Measurements from ENCODE around the gene SFTPB. TPM values are rescaled to one million over a fixed set of nuclear protein-coding genes. Genes with fewer than 3 reads are reported as not detected.

Gene SFTPB
- total RNA-seq: not detected in 2 replicates

DNA sequence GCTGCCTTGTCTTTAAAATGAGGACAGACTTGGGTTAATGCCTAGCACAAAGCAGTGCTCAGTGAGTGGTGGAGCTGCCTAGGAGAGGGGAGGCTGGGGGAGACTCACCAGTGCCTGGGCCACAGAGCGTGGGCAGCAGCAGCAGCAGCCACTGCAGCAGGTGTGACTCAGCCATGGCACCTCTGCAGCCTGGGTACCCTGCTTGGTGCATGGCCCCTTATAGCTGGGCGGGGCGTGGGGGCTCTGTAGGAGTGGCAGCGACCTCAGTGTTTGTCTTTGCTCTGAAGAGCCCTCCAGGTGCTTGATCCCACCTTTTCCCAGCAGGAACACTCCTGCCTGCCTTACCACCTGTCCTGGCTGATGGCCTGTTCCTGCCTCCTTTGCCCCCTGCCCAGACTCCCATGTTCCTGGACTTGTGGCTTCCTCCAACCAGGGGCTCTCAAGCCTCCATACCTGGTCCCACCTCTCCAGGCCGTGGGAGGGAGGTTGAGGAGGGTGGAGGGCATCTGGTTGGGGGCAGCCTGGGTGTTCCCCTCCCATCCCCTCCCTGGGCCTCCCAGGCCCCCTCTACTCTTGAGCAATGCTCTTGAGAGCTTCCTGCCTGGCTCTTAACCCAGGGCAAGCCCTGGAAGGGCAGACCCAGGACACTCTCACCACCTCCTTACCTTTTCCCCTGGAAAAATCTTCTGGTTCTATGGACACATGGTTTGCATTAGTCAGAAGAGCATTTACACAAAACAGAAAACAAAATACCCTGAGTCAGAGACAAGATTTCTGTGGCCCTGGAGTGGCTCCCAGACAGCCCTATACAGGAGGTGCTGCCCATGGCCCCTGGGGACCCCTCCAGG is at the start of gene SFTPB:
TSS of gene SFTPB (minus strand) at position 191 of the 848 bp plus-strand sequence. CDS start at position 175, 16 bp downstream.

GRCh38 chr2:85694052-85695025 is 26.3 kb upstream of the SFTPB start, which contains the start of gene GNLY:
Gene GNLY (plus strand): TSS chr2:85694358. CDS start chr2:85694419, 61 bp downstream.

GRCh38 chr2:85611705-85612587 is 56.1 kb downstream of the SFTPB start, which contains the start of gene C2orf68:
Gene C2orf68 (minus strand): TSS chr2:85612066. CDS start chr2:85611984, 82 bp downstream.

Other genes with a start within 250 kb of the SFTPB start
- not detected in 2 replicates for gene SH2D6, start 249.5 kb downstream of the SFTPB start, total RNA-seq
- gene MAT2A, start 129.0 kb downstream of the SFTPB start, total RNA-seq: 105 and 115 TPM in 2 replicates
- 49.0 and 62.2 TPM in 2 replicates for gene GGCX, start 106.7 kb downstream of the SFTPB start, total RNA-seq
- 8.3 TPM in 1 of 2 replicates, not detected in the other for gene VAMP8, start 90.6 kb downstream of the SFTPB start, total RNA-seq
- 53.7 and 63.0 TPM in 2 replicates for gene VAMP5, start 83.8 kb downstream of the SFTPB start, total RNA-seq
- gene RNF181, start 72.5 kb downstream of the SFTPB start, total RNA-seq: 148 and 182 TPM in 2 replicates
- gene TMEM150A, start 65.5 kb downstream of the SFTPB start, total RNA-seq: 13.6 and 19.7 TPM in 2 replicates
- gene C2orf68, start 56.1 kb downstream of the SFTPB start, total RNA-seq: 7.9 and 9.6 TPM in 2 replicates
- 34.6 and 55.0 TPM in 2 replicates for gene USP39, start 52.0 kb downstream of the SFTPB start, total RNA-seq
- not detected in 2 replicates for gene GNLY, start 26.2 kb upstream of the SFTPB start, total RNA-seq
- 31.2 and 34.5 TPM in 2 replicates for gene ATOH8, start 85.8 kb upstream of the SFTPB start, total RNA-seq
- 7.7 and 9.3 TPM in 2 replicates for gene ST3GAL5, start 220.8 kb upstream of the SFTPB start, total RNA-seq